ENCODE results near the gene ZMYND10.

The ZMYND10 gene

GRCh38 chr3:50342813-50343633 lies 2.5 kb downstream of the ZMYND10 start:
- no peak for DNase-seq

GRCh38 chr3:50341996-50342650 lies 3.4 kb downstream of the ZMYND10 start:
- no peak for DNase-seq

DNA sequence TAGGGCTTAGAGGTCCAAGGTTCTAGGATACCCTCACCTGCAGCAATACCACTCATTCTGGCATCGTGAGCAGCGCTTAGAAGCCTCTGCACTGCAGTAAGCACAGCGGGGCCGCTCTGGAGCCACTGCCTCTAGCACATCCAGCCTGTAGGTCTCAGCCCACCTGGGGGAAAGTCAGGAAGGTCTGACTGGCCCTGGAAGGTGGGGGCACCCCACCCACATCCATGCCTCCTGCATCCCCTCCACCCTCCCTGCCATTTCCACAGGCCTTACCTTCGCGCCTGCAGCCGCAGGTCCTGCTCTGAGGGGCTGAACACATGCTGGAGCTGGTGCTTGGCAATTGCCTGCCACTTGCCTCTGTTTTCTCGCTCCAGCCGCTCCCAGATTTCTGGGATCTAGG lies 4.0 kb downstream of the ZMYND10 start:
- DNase-seq, result no peak

DNA sequence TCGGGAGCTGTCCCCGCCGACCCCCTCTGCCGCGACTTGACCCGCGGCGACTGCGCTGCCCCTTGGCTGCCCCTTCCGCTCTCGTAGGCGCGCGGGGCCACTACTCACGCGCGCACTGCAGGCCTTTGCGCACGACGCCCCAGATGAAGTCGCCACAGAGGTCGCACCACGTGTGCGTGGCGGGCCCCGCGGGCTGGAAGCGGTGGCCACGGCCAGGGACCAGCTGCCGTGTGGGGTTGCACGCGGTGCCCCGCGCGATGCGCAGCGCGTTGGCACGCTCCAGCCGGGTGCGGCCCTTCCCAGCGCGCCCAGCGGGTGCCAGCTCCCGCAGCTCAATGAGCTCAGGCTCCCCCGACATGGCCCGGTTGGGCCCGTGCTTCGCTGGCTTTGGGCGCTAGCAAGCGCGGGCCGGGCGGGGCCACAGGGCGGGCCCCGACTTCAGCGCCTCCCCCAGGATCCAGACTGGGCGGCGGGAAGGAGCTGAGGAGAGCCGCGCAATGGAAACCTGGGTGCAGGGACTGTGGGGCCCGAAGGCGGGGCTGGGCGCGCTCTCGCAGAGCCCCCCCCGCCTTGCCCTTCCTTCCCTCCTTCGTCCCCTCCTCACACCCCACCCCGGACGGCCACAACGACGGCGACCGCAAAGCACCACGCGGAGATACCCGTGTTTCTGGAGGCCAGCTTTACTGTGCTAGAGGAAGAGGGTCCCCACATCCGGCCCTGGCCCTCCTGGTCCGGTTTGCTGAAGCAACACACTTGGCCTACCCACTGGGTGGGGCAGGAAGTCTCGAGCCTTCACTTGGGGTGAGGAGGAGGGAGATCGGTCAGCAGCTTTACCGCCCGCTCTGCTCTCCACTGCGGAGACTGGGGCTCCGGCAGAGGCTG lies 4.8 kb downstream of the ZMYND10 start, which contains the start of gene RASSF1:
TSS of gene RASSF1 (minus strand) at position 389 of the 882 bp plus-strand sequence. CDS start at position 358, 31 bp downstream.
- DNase-seq, result no peak

DNA sequence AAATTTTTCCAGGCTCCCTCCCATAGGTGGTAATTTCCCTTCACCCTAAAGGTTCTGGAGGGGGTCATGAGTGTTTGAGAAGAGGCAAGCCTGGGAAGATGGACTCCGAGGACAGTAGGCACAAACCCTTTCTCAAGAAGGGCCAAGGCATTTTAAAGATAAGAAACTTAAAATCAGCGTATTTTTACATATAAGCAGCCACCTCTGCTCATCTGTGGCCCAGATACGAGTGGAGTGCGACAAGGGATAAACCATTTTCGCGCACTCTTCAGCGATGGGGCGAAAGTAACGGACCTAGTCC lies 5.4 kb downstream of the ZMYND10 start:
- DNase-seq, result no peak

DNA sequence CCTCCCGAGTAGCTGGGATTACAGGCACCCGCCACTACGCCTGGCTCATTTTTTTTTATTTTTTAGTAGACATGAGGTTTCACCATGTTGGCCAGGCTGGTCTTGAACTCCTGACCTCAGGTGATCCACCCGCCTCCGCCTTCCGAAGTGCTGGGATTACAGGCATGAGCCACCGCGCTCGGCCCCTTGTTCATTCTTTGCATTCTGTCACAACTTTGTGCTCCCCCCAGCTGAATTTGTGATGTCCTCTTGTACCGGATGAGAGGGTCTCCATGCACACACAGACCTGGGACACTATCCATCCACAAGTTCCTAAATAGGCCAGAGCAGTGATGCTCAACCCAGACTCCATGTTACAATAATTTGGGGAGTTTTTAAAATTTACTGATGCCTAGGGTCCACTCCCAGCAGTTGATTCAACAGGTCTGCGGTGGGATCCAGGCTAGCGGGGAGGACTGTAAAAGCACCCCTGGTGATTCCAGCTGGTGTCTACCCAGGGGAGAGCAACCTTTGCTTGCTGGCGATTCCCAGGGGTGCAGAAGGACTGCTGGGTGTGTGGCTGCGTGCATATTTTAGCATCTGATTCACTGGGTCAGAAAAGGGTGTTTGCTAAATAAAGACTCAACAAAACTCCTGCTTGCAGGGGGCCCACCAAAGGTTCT lies 5.9 kb downstream of the ZMYND10 start:
- no peak for DNase-seq

- no peak for DNase-seq
Measured at GRCh38 chr3:50338965-50339364, 6.6 kb downstream of the ZMYND10 start.

DNA sequence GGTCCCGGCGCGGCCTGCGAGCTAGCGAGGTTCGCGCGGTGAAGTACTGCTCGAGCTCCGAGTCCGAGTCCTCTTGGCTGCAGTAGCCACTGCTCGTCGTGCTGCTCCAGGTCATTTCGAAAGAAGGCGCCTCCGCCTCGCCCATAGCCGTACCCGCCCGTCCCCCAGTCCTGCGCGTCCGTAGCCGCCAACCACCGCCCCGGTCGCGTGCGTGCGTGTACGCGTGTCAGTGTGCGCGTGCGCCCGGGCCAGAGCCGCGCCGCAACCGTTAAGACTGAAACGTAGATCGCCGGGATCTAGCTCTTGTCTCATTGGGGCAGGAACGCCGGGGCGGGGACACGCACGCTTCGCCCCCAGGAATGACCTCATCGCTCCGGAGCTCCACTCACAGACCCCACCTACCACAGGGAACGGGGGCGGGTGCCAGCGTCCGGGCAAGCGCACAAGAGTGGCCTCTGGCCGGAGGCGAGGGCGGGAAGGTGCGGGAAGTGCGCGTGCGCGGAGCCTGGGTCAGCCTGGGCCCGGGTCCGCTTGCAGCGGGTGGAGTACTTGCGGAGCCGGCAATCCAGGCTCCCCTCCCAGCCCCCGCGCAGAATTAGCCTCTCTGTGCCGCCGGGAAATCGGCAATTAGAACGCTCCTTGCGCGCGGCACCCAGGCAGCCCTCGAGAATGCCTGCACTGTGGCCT lies 8.2 kb downstream of the ZMYND10 start:
- DNase-seq, result peak; percentile 90

- no peak for DNase-seq
Measured at GRCh38 chr3:50336452-50337174, 8.9 kb downstream of the ZMYND10 start.

GRCh38 chr3:50334339-50335075 lies 11.0 kb downstream of the ZMYND10 start:
- DNase-seq, result no peak

DNA sequence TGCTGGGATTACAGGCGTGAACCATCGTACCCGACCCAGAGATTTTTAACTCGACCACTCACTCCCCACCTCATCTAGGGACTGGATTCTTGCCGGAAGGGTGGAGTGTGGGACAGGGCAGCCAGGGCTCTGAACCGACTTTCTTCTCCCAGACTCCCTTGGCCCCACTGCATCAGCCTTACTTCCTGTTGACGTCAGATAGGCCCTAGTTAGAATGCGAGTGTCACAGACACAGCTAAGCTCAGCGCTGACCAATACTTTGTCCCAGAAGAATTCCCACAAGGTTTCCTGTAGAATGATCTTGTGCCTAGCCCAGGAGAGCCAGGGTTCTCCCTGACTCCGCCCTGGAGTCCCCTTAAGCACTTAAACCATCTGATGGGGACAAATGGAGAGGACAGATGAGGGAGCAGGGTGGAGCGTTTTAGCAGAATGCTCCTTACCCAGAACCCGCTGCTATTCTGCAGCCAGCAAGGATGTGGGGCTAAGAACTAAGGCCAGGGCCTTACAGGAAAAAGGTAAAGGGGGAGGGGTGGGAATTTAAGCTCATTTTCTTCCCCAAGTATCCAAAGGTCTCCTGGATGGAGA lies 11.7 kb downstream of the ZMYND10 start:
- no peak for DNase-seq

DNA sequence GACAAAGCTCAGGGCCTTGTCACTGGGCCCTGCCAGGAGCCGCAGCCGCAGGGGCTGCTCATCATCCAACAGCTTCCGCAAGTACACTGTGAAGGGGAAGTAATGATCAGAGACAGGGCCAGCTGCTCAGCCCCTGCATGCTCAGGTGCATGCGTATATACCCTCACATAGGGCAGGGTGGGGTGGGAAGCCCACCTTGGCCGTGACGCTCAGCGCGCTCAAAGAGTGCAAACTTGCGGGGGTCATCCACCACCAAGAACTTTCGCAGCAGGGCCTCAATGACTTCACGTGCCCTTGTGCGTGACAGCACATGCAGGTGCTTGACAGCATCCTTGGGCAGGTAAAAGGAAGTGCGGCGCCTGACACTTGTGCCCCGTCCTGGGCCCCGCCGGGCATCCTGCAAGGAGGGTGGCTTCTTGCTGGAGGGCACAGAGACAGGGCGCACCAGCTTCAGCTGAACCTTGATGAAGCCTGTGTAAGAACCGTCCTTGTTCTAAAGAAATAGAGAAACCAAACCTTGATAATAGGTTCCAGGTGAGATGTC lies 14.1 kb downstream of the ZMYND10 start:
- DNase-seq, result no peak

DNA sequence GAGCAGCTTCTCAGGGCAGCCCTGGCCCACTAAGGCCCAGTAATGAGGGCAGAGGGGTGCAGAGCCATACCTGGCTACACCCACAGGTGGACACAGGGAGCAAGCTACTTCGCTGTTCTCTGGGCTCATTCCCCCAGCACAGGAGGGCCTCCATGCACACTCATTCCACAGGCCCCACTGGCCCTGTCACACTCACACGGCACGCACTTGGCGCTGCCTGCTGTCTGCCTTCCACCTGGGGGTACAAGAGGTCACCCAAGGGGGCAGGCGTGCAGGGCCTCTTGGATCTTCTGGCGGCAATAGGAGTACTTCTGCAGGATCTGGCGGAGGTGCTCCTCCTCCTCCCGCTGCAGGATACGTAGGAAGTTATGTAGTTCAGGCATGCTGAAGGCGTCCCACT lies 15.2 kb downstream of the ZMYND10 start:
- no peak for DNase-seq

GRCh38 chr3:50327943-50328691 lies 17.4 kb downstream of the ZMYND10 start, which contains the start of gene TUSC2:
TUSC2 (minus strand) TSS chr3:50328223; CDS start chr3:50328099, 124 bp downstream.
- peak; percentile 90 for DNase-seq

- no peak for DNase-seq
Measured at GRCh38 chr3:50327129-50327528, 18.4 kb downstream of the ZMYND10 start.

GRCh38 chr3:50326182-50326541 lies 19.4 kb downstream of the ZMYND10 start:
- no peak for DNase-seq

DNA sequence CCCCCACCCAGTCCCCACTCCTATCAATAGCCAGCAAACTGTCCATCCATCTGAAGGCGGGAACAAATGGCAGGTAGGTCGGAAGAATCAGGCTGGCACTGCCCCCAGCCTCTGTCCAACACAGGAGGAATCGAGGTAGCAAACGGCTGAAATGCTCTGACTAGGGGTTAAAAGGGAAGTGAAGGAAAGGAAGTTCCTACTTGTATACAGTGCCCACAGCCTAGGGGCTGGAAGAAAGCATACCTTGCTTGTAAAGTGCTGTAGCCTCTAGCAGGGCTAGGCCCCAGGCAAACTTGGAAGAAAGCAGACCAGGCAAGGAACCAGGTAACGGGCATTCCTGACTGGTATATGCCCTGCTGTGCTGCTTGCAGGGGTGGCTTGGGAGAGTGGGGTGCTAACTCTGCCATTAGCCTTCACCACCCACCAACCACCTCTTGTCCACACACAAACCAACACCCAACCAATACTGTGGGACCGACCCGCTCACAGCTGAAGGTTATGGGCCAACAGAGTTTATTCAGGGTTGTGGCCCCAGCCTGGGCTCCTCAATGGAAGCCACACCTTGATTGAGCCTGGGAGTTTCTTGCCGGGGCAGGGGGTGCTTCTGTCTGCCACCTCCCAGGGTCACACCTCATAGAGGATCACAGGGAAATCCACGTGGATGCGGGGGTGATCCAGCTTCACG lies 19.9 kb downstream of the ZMYND10 start:
- DNase-seq, result no peak

- DNase-seq, result no peak
Measured at GRCh38 chr3:50325113-50325480, 20.4 kb downstream of the ZMYND10 start.
